ENCODE measurements around the gene CTNNBL1.

The CTNNBL1 gene

DNA sequence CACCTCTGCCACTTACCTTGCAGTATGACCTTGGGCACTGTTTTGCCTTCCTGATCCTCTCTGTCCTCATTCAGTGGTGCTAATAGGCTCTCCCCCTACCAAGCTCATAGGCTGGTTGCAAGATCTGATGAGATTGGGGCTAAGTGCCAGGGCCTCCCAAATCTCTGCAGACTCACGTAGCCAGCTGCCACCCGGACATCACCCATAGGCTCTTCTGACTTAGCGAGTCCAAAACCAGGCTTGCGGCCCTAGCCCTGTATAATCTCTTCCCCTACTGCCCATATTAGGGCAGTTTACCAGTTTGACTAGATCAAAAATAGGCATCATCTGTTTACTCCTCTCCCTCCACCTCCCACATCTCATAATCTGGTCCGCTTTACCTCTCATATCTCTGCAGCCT lies 154.9 kb downstream of the CTNNBL1 start:
- DNase-seq (ENCODE audit: extremely low read depth, insufficient read length) = no peak

DNA sequence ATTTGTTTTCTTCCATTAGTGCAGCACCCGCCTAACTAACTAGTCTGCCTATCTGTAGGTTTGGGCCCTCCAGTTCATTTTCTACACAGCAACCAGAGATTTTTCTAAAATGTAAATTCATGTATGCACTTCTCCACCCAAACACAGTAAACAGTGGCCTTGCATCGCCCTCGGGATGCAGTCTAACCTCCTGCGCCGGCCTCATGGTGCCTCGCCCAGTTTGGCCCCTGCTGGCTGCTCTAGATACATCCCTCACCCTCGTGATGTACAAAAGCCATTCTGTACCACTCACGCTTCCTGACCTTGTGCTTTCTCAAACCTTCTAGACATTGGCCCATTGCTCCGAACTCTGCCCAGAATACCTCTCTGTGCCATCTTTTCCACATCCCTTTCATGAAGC lies 155.3 kb downstream of the CTNNBL1 start:
- Histone ChIP-seq H3K4me3 (replicated peaks; ENCODE audit: low read depth, low read length) (no peak overlapping the region), H3K27me3 (replicated peaks; ENCODE audit: control insufficient read depth, insufficient read depth, low read length) (no peaks in the 10 kb centered on the region), H3K36me3 (ENCODE audit: control insufficient read depth, insufficient read depth, low read length) (peaks cover 3% of the 10 kb centered on the region)
- TF ChIP-seq, protein P1, sequence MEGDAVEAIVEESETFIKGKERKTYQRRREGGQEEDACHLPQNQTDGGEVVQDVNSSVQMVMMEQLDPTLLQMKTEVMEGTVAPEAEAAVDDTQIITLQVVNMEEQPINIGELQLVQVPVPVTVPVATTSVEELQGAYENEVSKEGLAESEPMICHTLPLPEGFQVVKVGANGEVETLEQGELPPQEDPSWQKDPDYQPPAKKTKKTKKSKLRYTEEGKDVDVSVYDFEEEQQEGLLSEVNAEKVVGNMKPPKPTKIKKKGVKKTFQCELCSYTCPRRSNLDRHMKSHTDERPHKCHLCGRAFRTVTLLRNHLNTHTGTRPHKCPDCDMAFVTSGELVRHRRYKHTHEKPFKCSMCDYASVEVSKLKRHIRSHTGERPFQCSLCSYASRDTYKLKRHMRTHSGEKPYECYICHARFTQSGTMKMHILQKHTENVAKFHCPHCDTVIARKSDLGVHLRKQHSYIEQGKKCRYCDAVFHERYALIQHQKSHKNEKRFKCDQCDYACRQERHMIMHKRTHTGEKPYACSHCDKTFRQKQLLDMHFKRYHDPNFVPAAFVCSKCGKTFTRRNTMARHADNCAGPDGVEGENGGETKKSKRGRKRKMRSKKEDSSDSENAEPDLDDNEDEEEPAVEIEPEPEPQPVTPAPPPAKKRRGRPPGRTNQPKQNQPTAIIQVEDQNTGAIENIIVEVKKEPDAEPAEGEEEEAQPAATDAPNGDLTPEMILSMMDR (IDR thresholded peaks at IDR 0.05; ENCODE audit: insufficient read depth, low read length, poor library complexity, severe bottlenecking) = no peak
- no peak for DNase-seq (ENCODE audit: extremely low read depth, insufficient read length)

More for the DNA sequence above, 154.9 kb downstream of the CTNNBL1 start:
- Histone ChIP-seq H3K27me3 (replicated peaks; ENCODE audit: control insufficient read depth, insufficient read depth, low read length) (no peaks in the 10 kb centered on the region), H3K4me3 (replicated peaks; ENCODE audit: low read depth, low read length) (no peak overlapping the region), H3K36me3 (ENCODE audit: control insufficient read depth, insufficient read depth, low read length) (peaks cover 3% of the 10 kb centered on the region)
- TF ChIP-seq, protein P1 (IDR thresholded peaks at IDR 0.05; ENCODE audit: insufficient read depth, low read length, poor library complexity, severe bottlenecking) = no peak

DNA sequence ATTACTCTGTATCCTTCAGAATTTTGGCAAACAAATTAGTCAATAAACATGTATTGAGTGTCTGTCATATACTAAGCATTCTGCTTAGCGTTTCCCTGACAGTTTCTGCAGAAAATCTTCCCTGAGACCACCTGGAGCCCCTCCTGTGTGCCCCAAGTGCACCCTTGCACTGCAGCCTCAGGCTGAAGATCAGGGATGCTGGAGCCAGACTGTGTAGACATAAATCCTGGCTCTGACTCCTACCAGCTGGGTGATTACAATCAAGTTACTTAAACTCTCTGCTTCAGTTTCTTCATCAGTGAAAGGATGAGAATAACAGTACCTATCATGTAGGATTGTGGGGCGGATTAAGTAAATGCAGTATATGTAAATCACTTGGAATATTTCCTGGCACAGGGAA lies 155.7 kb downstream of the CTNNBL1 start:
- DNase-seq (ENCODE audit: extremely low read depth, insufficient read length) = no peak
- TF ChIP-seq, protein P1 (IDR thresholded peaks at IDR 0.05; ENCODE audit: insufficient read depth, low read length, poor library complexity, severe bottlenecking) = no peak
- Histone ChIP-seq H3K27me3 (replicated peaks; ENCODE audit: control insufficient read depth, insufficient read depth, low read length) (no peaks in the 10 kb centered on the region), H3K4me3 (replicated peaks; ENCODE audit: low read depth, low read length) (no peak overlapping the region), H3K36me3 (ENCODE audit: control insufficient read depth, insufficient read depth, low read length) (peaks cover 3% of the 10 kb centered on the region)

DNA sequence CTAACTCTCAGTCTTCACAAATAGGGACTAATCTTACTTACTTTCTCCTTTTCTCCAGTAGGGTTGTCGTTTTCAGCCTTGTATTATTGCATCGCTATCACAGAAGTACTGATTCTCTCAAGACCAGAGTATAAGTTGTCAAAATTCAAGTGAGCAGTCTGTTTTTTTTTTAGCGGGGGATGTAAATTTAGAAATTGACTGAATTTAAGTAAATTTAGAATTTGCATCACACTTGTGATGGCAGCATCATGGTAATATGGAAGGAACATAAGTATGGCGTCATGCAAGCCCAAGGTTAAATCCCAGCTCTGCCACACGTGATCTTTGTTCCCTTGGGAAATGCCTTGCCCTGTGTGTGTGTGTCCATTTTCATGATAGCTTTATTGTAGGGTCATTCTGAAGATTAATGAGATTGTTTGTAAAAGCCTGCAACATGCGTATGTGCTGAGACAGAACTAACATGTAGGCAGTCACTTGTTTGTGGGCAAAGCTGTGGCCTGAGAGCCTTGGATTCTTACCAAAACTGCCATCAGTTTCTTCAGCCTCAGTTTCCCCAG lies 156.3 kb downstream of the CTNNBL1 start:
- Histone ChIP-seq H3K27me3 (replicated peaks; ENCODE audit: control insufficient read depth, insufficient read depth, low read length) (no peaks in the 10 kb centered on the region), H3K36me3 (ENCODE audit: control insufficient read depth, insufficient read depth, low read length) (peaks cover 3% of the 10 kb centered on the region), H3K4me3 (replicated peaks; ENCODE audit: low read depth, low read length) (no peak overlapping the region)
- TF ChIP-seq, protein P1 (IDR thresholded peaks at IDR 0.05; ENCODE audit: insufficient read depth, low read length, poor library complexity, severe bottlenecking) = no peak
- DNase-seq (ENCODE audit: extremely low read depth, insufficient read length) = no peak

DNA sequence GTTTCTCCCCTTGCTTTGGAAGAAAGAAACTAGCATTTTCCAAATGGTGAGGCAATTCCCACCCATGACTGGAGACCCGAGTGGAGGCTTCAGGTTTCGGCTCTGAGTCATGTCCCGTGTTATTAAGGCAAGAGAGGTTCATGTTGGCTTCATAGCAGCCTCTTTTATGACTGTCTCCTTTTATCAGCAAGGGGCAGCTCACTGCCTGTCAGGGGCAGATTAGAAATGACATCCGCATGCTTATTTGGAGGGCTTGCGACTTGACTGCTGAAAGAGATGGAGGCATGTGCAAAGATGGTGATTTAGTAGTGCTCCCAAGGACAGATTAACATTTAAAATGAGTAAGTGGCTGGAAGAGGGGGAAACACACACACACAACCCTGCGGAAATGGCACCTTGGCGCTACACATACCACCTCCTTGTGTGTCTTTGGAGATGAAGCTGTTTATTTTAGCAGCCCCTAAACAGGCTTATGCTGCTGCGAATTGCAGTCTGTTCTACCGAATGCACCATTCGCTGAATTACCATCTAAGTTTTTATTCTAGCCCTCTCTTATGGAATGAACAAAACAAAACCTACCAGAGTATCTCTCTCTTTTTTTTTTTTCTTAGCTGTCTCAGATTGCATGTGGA lies 157.0 kb downstream of the CTNNBL1 start:
- Histone ChIP-seq H3K27me3 (replicated peaks; ENCODE audit: control insufficient read depth, insufficient read depth, low read length) (no peaks in the 10 kb centered on the region), H3K4me3 (replicated peaks; ENCODE audit: low read depth, low read length) (no peak overlapping the region), H3K36me3 (ENCODE audit: control insufficient read depth, insufficient read depth, low read length) (peaks cover 2% of the 10 kb centered on the region; the same call in 1 of the 2 replicates)
- no peak for DNase-seq (ENCODE audit: extremely low read depth, insufficient read length)
- TF ChIP-seq, protein P1 (IDR thresholded peaks at IDR 0.05; ENCODE audit: insufficient read depth, low read length, poor library complexity, severe bottlenecking) = no peak

Measured in GM06990 (cell line).